HL-60 (cell line): Measurements from ENCODE around the gene MACROD2.

Experiments used
- DNase-seq, 2 experiments: peaks; one replicate each; pipeline ENCODE4 v3.0.0-alpha.2; 2010 to 2020; ENCODE audit warnings: low read depth in 1 of 2, low spot score in 1 of 2
- H3K27ac ChIP-seq: fragments of 250-450 bp; sonication (Bioruptor Pico); replicated peaks from 2 replicates; pipeline ENCODE4 v1.5.1; 2020; ENCODE audit warnings: mild to moderate bottlenecking, moderate library complexity
- H3K27me3 ChIP-seq: fragments of 250-450 bp; sonication (Bioruptor Pico); 2 replicates; pipeline ENCODE4 v1.5.1; 2021; ENCODE audit warnings: mild to moderate bottlenecking, moderate library complexity; ENCODE audit not compliant: insufficient read depth, poor library complexity, severe bottlenecking
- H3K4me3 ChIP-seq: replicated peaks from 2 replicates; pipeline ENCODE4 v1.5.1; 2011; ENCODE audit warnings: mild to moderate bottlenecking, control low read depth, low read length; ENCODE audit not compliant: insufficient read depth
- GABPA ChIP-seq: IDR thresholded peaks from 2 replicates; pipeline ENCODE4 v1.6.1; 2012; ENCODE audit warnings: low read depth
- POLR2AphosphoS5 ChIP-seq: IDR thresholded peaks from 2 replicates; pipeline ENCODE4 v1.6.1; 2012; ENCODE audit warnings: low read depth
- REST ChIP-seq: IDR thresholded peaks from 2 replicates; pipeline ENCODE4 v1.6.1; 2012; ENCODE audit warnings: low read depth; ENCODE audit not compliant: insufficient replicate concordance
- SPI1 ChIP-seq: IDR thresholded peaks from 2 replicates; pipeline ENCODE4 v1.6.1; 2012; ENCODE audit warnings: low read depth, mild to moderate bottlenecking, borderline replicate concordance
- TF ChIP-seq, protein P1 (sequence below): IDR thresholded peaks from one replicate; pipeline ENCODE4 v1.5.1; 2011; ENCODE audit warnings: low read length, control low read depth, inconsistent platforms; ENCODE audit not compliant: insufficient read depth

MACROD2 gene

GRCh38 chr20:15542655-15543054, 1547.3 kb downstream of the MACROD2 start:
- Histone ChIP-seq H3K27me3 (no peaks in the 10 kb centered on the region), H3K4me3 (no peak overlapping the region), H3K27ac (no peak overlapping the region)
- TF ChIP-seq REST = no peak
- TF ChIP-seq GABPA = no peak
- TF ChIP-seq, protein P1, sequence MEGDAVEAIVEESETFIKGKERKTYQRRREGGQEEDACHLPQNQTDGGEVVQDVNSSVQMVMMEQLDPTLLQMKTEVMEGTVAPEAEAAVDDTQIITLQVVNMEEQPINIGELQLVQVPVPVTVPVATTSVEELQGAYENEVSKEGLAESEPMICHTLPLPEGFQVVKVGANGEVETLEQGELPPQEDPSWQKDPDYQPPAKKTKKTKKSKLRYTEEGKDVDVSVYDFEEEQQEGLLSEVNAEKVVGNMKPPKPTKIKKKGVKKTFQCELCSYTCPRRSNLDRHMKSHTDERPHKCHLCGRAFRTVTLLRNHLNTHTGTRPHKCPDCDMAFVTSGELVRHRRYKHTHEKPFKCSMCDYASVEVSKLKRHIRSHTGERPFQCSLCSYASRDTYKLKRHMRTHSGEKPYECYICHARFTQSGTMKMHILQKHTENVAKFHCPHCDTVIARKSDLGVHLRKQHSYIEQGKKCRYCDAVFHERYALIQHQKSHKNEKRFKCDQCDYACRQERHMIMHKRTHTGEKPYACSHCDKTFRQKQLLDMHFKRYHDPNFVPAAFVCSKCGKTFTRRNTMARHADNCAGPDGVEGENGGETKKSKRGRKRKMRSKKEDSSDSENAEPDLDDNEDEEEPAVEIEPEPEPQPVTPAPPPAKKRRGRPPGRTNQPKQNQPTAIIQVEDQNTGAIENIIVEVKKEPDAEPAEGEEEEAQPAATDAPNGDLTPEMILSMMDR = no peak
- no peak for TF ChIP-seq SPI1
- TF ChIP-seq POLR2AphosphoS5 = no peak
- no peak for DNase-seq

- no peak for DNase-seq
- Histone ChIP-seq H3K27me3 (no peaks in the 10 kb centered on the region), H3K27ac (no peak overlapping the region), H3K4me3 (no peak overlapping the region)
- TF ChIP-seq REST = no peak
- TF ChIP-seq GABPA = no peak
- TF ChIP-seq POLR2AphosphoS5 = no peak
- no peak for TF ChIP-seq SPI1
- TF ChIP-seq, protein P1 = no peak
These were observed 1549.4 kb downstream of the MACROD2 start for GRCh38 chr20:15544742-15545141.

DNA sequence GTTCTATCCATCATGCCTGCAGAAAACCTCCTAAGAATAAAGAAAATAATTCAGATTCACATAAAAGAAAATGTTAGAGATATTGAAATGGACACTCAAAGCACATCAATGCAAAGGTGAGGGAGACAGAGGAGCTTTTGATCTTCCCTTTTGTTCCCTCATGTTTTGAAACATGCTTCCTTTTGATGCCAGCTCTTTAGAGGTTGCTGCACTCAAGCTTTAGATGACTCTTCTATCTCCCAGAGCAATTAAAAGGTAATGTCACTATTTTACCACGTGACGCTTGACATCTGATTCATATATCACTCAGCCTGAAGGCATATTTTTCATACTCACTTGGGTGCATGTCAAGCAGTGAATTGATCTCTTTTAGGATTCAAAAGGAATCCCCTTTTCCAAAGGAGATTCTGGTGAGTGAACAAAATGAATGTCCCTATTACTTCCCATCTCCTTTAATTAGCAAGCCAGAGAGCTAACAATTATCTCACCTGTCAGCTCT, 1551.3 kb downstream of the MACROD2 start:
- Histone ChIP-seq H3K4me3 (no peak overlapping the region), H3K27me3 (no peaks in the 10 kb centered on the region), H3K27ac (no peak overlapping the region)
- DNase-seq = no peak
- TF ChIP-seq POLR2AphosphoS5 (no peak), REST (no peak), GABPA (no peak), SPI1 (no peak)
- TF ChIP-seq, protein P1 = no peak
